Hepatocyte (in vitro differentiated cells): ENCODE results near the gene LTB4R.

Experiments
- CTCF ChIP-seq: fragments of 200-600 bp; sonication (generic); IDR thresholded peaks from 2 replicates; pipeline ENCODE4 v1.5.1; 2016; ENCODE audit warnings: antibody characterized with exemption, mild to moderate bottlenecking; ENCODE audit not compliant: poor library complexity
- EZH2phosphoT487 ChIP-seq: fragments of 200-600 bp; sonication (generic); IDR thresholded peaks from one replicate; pipeline ENCODE4 v1.6.1; 2018; ENCODE audit warnings: antibody characterized with exemption, mild to moderate bottlenecking, low read depth, moderate library complexity; ENCODE audit not compliant: unreplicated experiment, severe bottlenecking

GRCh38 chr14:24282736-24283135, 28.6 kb upstream of the LTB4R start:
- no peak for TF ChIP-seq EZH2phosphoT487
- TF ChIP-seq CTCF = no peak
